GM12891 (cell line): ENCODE data around the gene SLC39A13.

Source experiments
- PAX5 ChIP-seq: IDR thresholded peaks from 2 replicates; pipeline ENCODE4 v1.6.1; 2011; ENCODE audit warnings: low read length, moderate library complexity, mild to moderate bottlenecking; ENCODE audit not compliant: insufficient read depth, severe bottlenecking
- POLR2A ChIP-seq: IDR thresholded peaks from 2 replicates; pipeline ENCODE4 v1.6.1; 2011; ENCODE audit warnings: low read depth, low read length, control low read depth
- POLR2AphosphoS5 ChIP-seq: IDR thresholded peaks from 2 replicates; pipeline ENCODE4 v1.6.1; 2011; ENCODE audit warnings: low read depth, low read length, control low read depth
- POU2F2 ChIP-seq: IDR thresholded peaks from 2 replicates; pipeline ENCODE4 v1.6.1; 2011; ENCODE audit warnings: low read depth, mild to moderate bottlenecking, control low read depth, low read length, moderate library complexity
- SPI1 ChIP-seq: IDR thresholded peaks from 2 replicates; pipeline ENCODE4 v1.6.1; 2011; ENCODE audit warnings: low read depth, low read length, control low read depth
- TAF1 ChIP-seq: IDR thresholded peaks from 2 replicates; pipeline ENCODE4 v1.6.1; 2011; ENCODE audit warnings: low read depth, low read length, control low read depth

DNA sequence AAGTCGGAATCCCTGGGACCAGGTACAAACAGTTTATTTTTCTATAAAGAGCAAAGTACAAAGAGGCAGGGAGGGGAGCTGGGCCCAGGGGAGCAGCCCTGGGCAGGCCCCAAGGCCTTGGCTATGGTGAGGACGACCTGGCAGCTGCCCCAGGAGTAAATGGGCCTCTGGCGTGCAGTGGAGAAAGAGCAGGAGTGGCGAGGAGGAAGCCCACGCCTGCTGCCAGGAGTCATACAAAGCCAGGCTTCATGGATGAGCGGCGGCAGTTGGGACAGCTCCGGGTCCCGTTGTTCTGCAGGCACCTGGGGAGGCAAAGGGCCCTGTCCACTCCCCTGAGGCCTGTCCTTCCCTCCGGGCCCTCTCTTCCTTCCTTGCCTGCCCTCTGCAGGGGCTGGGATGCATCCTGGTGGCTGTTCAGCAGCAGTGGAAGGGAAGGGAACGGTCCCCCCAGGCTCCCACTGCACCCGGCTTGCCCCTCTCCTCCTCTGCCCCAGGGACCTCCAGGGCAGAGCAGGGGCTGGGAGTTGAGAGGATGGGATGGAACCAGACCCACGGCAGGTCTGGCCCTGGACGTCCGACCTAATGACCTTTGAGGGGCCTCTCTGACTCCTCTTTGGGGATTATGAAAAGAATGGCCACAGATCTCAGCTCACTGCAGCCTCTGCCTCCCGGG is 29.5 kb downstream of the SLC39A13 start:
- no peak for TF ChIP-seq POLR2A
- no peak for TF ChIP-seq POLR2AphosphoS5
- no peak for TF ChIP-seq PAX5
- TF ChIP-seq SPI1, result no peak
- no peak for TF ChIP-seq TAF1
- TF ChIP-seq POU2F2, result no peak
